Heart right ventricle (tissue), 16 donors: ENCODE data around the gene DGCR6L. TPM values are rescaled to one million over a fixed set of nuclear protein-coding genes. Genes with fewer than 3 reads are reported as not detected.
"Not testable (repeated sequence)": the region's sequence is repeated elsewhere in the genome, so short reads cannot be mapped to it uniquely, and the experiment has no call there.

Experiments
- ATAC-seq, 8 donors: fragments of 200-7000 bp; cut with Tn5 transposase; one replicate each; pipeline ENCODE4 v1.9.1; 2020; ENCODE audit warnings: mild to moderate bottlenecking in 8 of 8, moderate library complexity in 8 of 8, moderate number of reproducible peaks in 1 of 8
- DNase-seq, 2 donors: peaks; one replicate each; pipeline ENCODE4 v3.0.0-alpha.2; 2020
- H3K27ac ChIP-seq, 10 donors: fragments of 200-600 bp; sonication (generic) in 2 of 10; one replicate each; pipeline versions ENCODE4 v1.5.0 to v1.8.0; 2020 to 2022; ENCODE audit warnings: mild to moderate bottlenecking in 3 of 10
- H3K27me3 ChIP-seq, 7 donors: fragments of 200-600 bp; one replicate each; pipeline ENCODE4 v1.8.0; 2021 to 2022; ENCODE audit warnings: mild to moderate bottlenecking in 2 of 7
- H3K36me3 ChIP-seq, 9 donors: fragments of 200-600 bp; sonication (generic) in 1 of 9; one replicate each; pipeline versions ENCODE4 v1.5.0 to v1.8.0; 2020 to 2022; ENCODE audit warnings: mild to moderate bottlenecking in 2 of 9
- H3K4me1 ChIP-seq, 9 donors: fragments of 200-600 bp; sonication (generic) in 1 of 9; one replicate each; pipeline versions ENCODE4 v1.5.0 to v1.8.0; 2020 to 2022; ENCODE audit warnings: mild to moderate bottlenecking in 4 of 9
- H3K4me3 ChIP-seq, 10 donors: fragments of 200-600 bp; sonication (generic) in 2 of 10; one replicate each; pipeline versions ENCODE4 v1.5.0 to v1.8.0; 2020 to 2022; ENCODE audit warnings: mild to moderate bottlenecking in 7 of 10, moderate library complexity in 2 of 10
- H3K9me3 ChIP-seq, 11 donors: fragments of 200-600 bp in 10 of 11; sonication (generic) in 2 of 11; one replicate each; pipeline versions ENCODE4 v1.5.0 to v1.8.0; 2013 to 2022; ENCODE audit warnings: mild to moderate bottlenecking in 2 of 11, control low read depth in 1 of 11, moderate library complexity in 1 of 11
- CTCF ChIP-seq, 9 donors: fragments of 200-600 bp; sonication (generic) in 2 of 9; IDR thresholded peaks; one replicate each; pipeline versions ENCODE4 v1.5.0 to v1.8.0; 2021 to 2022; ENCODE audit warnings: antibody characterized with exemption in 9 of 9, mild to moderate bottlenecking in 5 of 9, moderate library complexity in 1 of 9
- WGBS, 2 donors: extraction: QIAGEN DNeasy Blood & Tissue Kit; methylation state at CpG; one replicate each; pipeline ENCODE4 v1.1.7; 2013; ENCODE audit warnings: inconsistent platforms in 1 of 2; 5-methylcytosine and 5-hydroxymethylcytosine counted together
- intact Hi-C, 10 donors: fragments of 100-400 bp; cut with DNase I; formaldehyde crosslinking; loops; one replicate each; pipeline versions ENCODE4 v1.11.1 to v1.14.2; 2022
- polyA plus RNA-seq, 2 donors: library from polyadenylated mRNA; stranded (reverse); fragments of 200-250 nt; gene quantifications; one replicate each; pipeline ENCODE4 v1.2.3, GENCODE V29; 2013
- total RNA-seq, 10 donors: library from RNA; stranded (reverse); fragmentation: NEBNext Ultra II Directional in 3 of 10; extraction: Animal tissue kit (Norgen Biotek cat#: 25700) in 3 of 10; gene quantifications; one replicate each; pipeline versions ENCODE4 v1.2.1 to v1.2.4, GENCODE V29; 2021 to 2023
- donor health status: Arrhythmogenic right ventricular cardiomyopathy.
- donor health status: ischemic (EF 13 %, LVEDD 7.1; RV severe dilation, severe dysfunction).
- donor health status: healthy with polysubstance abuse.
- donor health status: DM: no; HTN: yes; CAD: no.
- donor health status: DM: no; HTN: no; CAD: no.
- donor health status: ischemic (EF 25% LVEDD 6.9; RV normal size, moderate dysfunction).
- donor health status: ischemic (EF 25% LVEDD 5.7; RV mildly dilated, moderate dysfunction).
- donor health status: healthy.
- donor health status: DM: yes; HTN: yes; CAD: no.
- donor health status: Ischemic cardiomyopathy.
- donor health status: ischemic (EF 35%, LVEDD 5.7; RV mildly dilated, moderate dysfunction).
- donor health status: nonischemic (EF 11% LVEDD 7.7; RV severe dilation, severe dysfunction).
- donor health status: DM: yes; HTN: yes; CAD: no.
- donor health status: PGD.
- donor health status: ischemic (EF 29% LVEDD 5.4; RV normal size, mild dysfunction).
- donor health status: nonischemic (EF 23%, LVEDD 6.1; RV moderate dilation, normal function).

The DGCR6L gene
- total and polyA plus RNA-seq, 12 donors = 37.9 to 90.3 (median 41.7) TPM

GRCh38 chr22:20319041-20319744 is 667 bp downstream of the DGCR6L start:
- DNase-seq (no peak), ATAC-seq (peak in 1 of 8 donors; percentile 5)
- peak overlapping the region; percentile 77 to 98 (median 93) for H3K27ac ChIP-seq
- 2 to 3% methylated on average over 31 to 32 of the region's 32 CpGs for WGBS, 2 donors
- intact Hi-C loops = loop anchor here in 1 of 10 donors (10.0 kb wide), 1 partner anchor 76 kb away; the partner anchor contains the start of gene ZNF74
- TF ChIP-seq CTCF (IDR thresholded peaks at IDR 0.05) = no peak
- peak overlapping the region; percentile 66 to 98 (median 90) for H3K4me3 ChIP-seq
- H3K27me3 ChIP-seq = no peaks in the 10 kb centered on the region
- H3K4me1 ChIP-seq = peaks cover 13 to 47% (median 35%) of the 10 kb centered on the region in 9 donors
- H3K36me3 ChIP-seq = peaks cover 0 to 9% (median 0%) of the 10 kb centered on the region in 9 donors
- H3K9me3 ChIP-seq = no peaks in the 10 kb centered on the region

GRCh38 chr22:20318043-20318688 is 1.7 kb downstream of the DGCR6L start:
- H3K9me3 ChIP-seq, DNase-seq, H3K36me3 ChIP-seq, H3K27me3 ChIP-seq, ATAC-seq, H3K27ac ChIP-seq: not testable (repeated sequence)
- peaks cover 13 to 47% (median 35%) of the 10 kb centered on the region in 9 donors for H3K4me1 ChIP-seq
- peak overlapping the region in 1 of 10 donors; percentile 89 for H3K4me3 ChIP-seq
- intact Hi-C loops = loop anchor here in 1 of 10 donors (10.0 kb wide), 1 partner anchor 77 kb away; the partner anchor contains the start of gene ZNF74
- 58 to 59% methylated on average over 6 of the region's 6 CpGs for WGBS, 2 donors

- WGBS, 2 donors = 59 to 61% methylated on average over 8 of the region's 8 CpGs
- H3K27ac ChIP-seq, DNase-seq, H3K27me3 ChIP-seq, H3K4me3 ChIP-seq, H3K9me3 ChIP-seq, ATAC-seq: not testable (repeated sequence)
- intact Hi-C loops = loop anchor here in 1 of 10 donors (10.0 kb wide), 1 partner anchor 77 kb away; the partner anchor contains the start of gene ZNF74
- TF ChIP-seq CTCF (IDR thresholded peaks at IDR 0.05) = peak in 8 of 9 donors; percentile 35 to 59 (median 46)
- Histone ChIP-seq H3K4me1 (peaks cover 13 to 47% (median 35%) of the 10 kb centered on the region in 9 donors), H3K36me3 (peaks cover 0 to 14% (median 0%) of the 10 kb centered on the region in 9 donors)
Measured at GRCh38 chr22:20317402-20318042, 2.3 kb downstream of the DGCR6L start.

GRCh38 chr22:20316844-20317401 is 2.9 kb downstream of the DGCR6L start:
- Histone ChIP-seq H3K27ac (no peak overlapping the region), H3K4me1 (peaks cover 13 to 47% (median 35%) of the 10 kb centered on the region in 9 donors), H3K4me3 (no peak overlapping the region), H3K9me3 (no peaks in the 10 kb centered on the region), H3K36me3 (peaks cover 0 to 16% (median 0%) of the 10 kb centered on the region in 9 donors), H3K27me3 (no peaks in the 10 kb centered on the region)
- TF ChIP-seq CTCF (IDR thresholded peaks at IDR 0.05) = no peak
- DNase-seq (no peak), ATAC-seq (no peak)
- 94 to 96% methylated on average over 8 of the region's 8 CpGs for WGBS, 2 donors
- intact Hi-C loops = loop anchor here in 1 of 10 donors (10.0 kb wide), 1 partner anchor 78 kb away; the partner anchor contains the start of gene ZNF74
